ENCODE measurements around the gene GPR142. TPM values are rescaled to one million over a fixed set of nuclear protein-coding genes. Genes with fewer than 3 reads are reported as not detected.

The GPR142 gene
- total and polyA plus RNA-seq, 2 of the 13 experiments (the other 11 are each of a cell fraction or from before 2014, with no cell fraction given) = not detected

DNA sequence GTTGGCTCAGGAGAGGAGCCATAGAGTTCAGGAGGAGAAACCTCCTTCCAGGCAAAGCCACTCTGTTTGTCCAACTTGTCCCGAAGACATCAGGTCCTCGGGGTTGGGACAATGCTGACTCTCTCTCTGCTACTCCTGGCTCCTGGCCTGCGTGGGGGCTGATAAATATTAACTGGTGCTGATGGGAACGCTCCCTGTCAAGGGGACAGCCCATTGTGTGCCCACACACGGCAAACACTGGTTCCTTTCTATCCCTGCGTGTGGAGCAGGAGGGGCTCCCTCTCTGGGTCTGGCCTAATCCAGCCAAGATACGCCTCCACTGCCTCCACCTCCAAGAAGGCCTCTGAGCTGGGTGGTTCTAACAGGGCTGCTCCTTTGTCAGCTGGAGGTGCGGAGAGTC lies 36.9 kb upstream of the GPR142 start:
- ATAC-seq (no peak), DNase-seq (ENCODE audit: low spot score) (no peak), FAIRE-seq (no peak)
- Histone ChIP-seq H3K27me3 (ENCODE audit: control insufficient read depth in 1 of 2, insufficient read depth in 2 of 2, low read length in 2 of 2) (peaks cover 10 to 67% of the 10 kb centered on the region in 2 experiments), H3K9ac (ENCODE audit: insufficient read depth, low read depth, low read length) (no peak overlapping the region), H3K27ac (ENCODE audit: extremely low read length, insufficient read depth, low read length) (no peak overlapping the region), H2AFZ (ENCODE audit: low read length) (no peak overlapping the region), H3K9me3 (ENCODE audit: low read length) (no peaks in the 10 kb centered on the region), H3K4me1 (ENCODE audit: insufficient read depth, low read length) (no peaks in the 10 kb centered on the region), H4K20me1 (ENCODE audit: insufficient read depth, low read length) (no peaks in the 10 kb centered on the region), H3K36me3 (replicated peaks in 1 of 2; ENCODE audit: control insufficient read depth in 1 of 2, insufficient read depth in 2 of 2, low read length in 2 of 2) (no peaks in the 10 kb centered on the region), H3K79me2 (ENCODE audit: insufficient read depth, low read length) (no peaks in the 10 kb centered on the region), H3K4me2 (ENCODE audit: low read depth, low read length) (no peak overlapping the region), H3K4me3 (replicated peaks in 1 of 3; ENCODE audit: insufficient read depth in 1 of 3, low read depth in 2 of 3, low read length in 3 of 3) (no peak overlapping the region)
- CTCF ChIA-PET (ENCODE audit: low intra/inter-chr PET ratio, low total read pairs) = no interaction called here
- TF ChIP-seq ZC3H4 (CRISPR knock-in tag; IDR thresholded peaks at IDR 0.05; ENCODE audit: borderline replicate concordance) = no peak
- TF ChIP-seq ASH2L (IDR thresholded peaks at IDR 0.05; ENCODE audit: insufficient read length, low read depth, low read length) = no peak
- no peak for TF ChIP-seq ZNF253 (CRISPR knock-in tag; IDR thresholded peaks at IDR 0.05; ENCODE audit: borderline replicate concordance)
- POLR2A ChIA-PET = no interaction called here
- BruUV-seq (replicated peaks) = no TSS peak
- 0% methylated on average over 1 of the region's 8 CpGs for WGBS (ENCODE audit: low lambda C conversion rate)
- intact Hi-C loops (cut with micrococcal nuclease; ENCODE audit: unreplicated experiment) (no loop called here), in situ Hi-C loops (cut with HindIII; ENCODE audit: extremely low pct_ligation_motif_present, low pct_unique_long_range_greater_than_20kb) (no loop called here)

DNA sequence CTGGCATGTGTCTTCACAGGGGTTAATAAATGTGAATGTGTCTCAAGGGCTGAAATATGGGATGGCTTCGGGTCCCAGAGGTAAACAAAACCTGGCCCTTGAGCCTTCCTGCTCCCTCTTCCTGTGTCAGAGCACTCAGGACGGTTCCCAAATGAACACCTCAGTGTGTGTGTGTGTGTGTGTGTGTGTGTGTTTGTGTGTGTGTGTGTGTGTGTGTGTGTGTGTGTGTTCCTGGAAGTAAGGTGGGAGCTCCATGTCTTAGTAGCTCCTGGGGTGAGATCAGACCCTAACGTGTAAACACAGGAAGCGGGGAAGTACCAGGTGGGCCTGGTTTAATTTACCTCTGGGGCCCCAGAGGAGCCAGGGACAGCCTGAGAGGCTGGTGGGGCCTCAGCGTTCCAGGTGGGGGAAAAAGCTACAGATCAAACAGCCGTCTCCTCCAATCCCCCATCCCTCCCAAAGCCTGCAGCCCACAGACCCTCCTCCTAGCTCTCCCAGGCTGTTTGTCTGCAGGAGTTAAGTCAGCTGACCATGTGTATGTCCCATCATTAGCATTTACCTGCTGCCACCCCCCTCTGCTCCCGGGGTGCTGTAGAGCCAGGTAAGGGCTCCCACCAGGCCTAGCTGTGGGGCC lies 35.2 kb upstream of the GPR142 start:
- ATAC-seq = no peak
- CTCF ChIA-PET (ENCODE audit: low intra/inter-chr PET ratio, low total read pairs) = no interaction called here
- TF ChIP-seq, protein P1, sequence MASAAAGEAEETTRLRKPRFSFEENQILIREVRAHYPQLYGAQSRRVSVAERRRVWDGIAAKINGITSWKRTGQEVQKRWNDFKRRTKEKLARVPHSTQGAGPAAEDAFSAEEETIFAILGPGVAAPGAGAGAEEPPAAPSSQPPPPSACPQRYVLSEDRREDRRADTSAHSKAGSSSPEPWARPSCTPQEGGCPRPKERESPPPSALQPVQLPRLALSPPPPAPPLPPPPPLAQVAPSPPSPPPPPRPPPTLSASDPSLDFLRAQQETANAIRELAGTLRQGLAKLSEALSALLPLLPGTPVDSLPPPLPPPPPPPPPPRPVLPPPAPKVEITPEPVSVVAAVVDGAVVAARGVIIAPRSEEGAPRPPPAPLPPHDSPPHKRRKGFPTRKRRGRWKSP (CRISPR knock-in tag; IDR thresholded peaks at IDR 0.05) = no peak
- TF ChIP-seq ZBTB3 (CRISPR knock-in tag; IDR thresholded peaks at IDR 0.05; ENCODE audit: borderline replicate concordance, low read depth) (no peak), ZBTB21 (CRISPR knock-in tag; IDR thresholded peaks at IDR 0.05) (no peak), EP300 (IDR thresholded peaks at IDR 0.05; ENCODE audit: low read depth in 2 of 2, low read length in 2 of 2) (no peak), EP300 (CRISPR knock-in tag; IDR thresholded peaks at IDR 0.05; ENCODE audit: borderline replicate concordance) (no peak), NFKB2 (CRISPR knock-in tag; IDR thresholded peaks at IDR 0.05; ENCODE audit: borderline replicate concordance) (no peak)
- TF ChIP-seq, protein P2, sequence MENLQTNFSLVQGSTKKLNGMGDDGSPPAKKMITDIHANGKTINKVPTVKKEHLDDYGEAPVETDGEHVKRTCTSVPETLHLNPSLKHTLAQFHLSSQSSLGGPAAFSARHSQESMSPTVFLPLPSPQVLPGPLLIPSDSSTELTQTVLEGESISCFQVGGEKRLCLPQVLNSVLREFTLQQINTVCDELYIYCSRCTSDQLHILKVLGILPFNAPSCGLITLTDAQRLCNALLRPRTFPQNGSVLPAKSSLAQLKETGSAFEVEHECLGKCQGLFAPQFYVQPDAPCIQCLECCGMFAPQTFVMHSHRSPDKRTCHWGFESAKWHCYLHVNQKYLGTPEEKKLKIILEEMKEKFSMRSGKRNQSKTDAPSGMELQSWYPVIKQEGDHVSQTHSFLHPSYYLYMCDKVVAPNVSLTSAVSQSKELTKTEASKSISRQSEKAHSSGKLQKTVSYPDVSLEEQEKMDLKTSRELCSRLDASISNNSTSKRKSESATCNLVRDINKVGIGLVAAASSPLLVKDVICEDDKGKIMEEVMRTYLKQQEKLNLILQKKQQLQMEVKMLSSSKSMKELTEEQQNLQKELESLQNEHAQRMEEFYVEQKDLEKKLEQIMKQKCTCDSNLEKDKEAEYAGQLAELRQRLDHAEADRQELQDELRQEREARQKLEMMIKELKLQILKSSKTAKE (CRISPR knock-in tag; IDR thresholded peaks at IDR 0.05; ENCODE audit: borderline replicate concordance) = no peak

More for the DNA sequence above, 35.2 kb upstream of the GPR142 start:
- H3K27me3 ChIP-seq (ENCODE audit: control insufficient read depth in 1 of 2, insufficient read depth in 2 of 2, low read length in 2 of 2) = peaks cover 5 to 50% of the 10 kb centered on the region in 2 experiments
- no peak overlapping the region for H3K9ac ChIP-seq (ENCODE audit: insufficient read depth, low read depth, low read length)
- DNase-seq (ENCODE audit: low spot score) (no peak), FAIRE-seq (no peak)
- H2AFZ ChIP-seq (ENCODE audit: low read length) = no peak overlapping the region
- H3K79me2 ChIP-seq (ENCODE audit: insufficient read depth, low read length) = no peaks in the 10 kb centered on the region
- H4K20me1 ChIP-seq (ENCODE audit: insufficient read depth, low read length) = no peaks in the 10 kb centered on the region
- POLR2A ChIA-PET = no interaction called here
- H3K27ac ChIP-seq (ENCODE audit: extremely low read length, insufficient read depth, low read length) = no peak overlapping the region
- intact Hi-C loops (cut with micrococcal nuclease; ENCODE audit: unreplicated experiment) = no loop called here
- H3K4me1 ChIP-seq (ENCODE audit: insufficient read depth, low read length) = no peaks in the 10 kb centered on the region
- BruUV-seq (replicated peaks) = no TSS peak
- H3K9me3 ChIP-seq (ENCODE audit: low read length) = no peaks in the 10 kb centered on the region
- H3K36me3 ChIP-seq (replicated peaks in 1 of 2; ENCODE audit: control insufficient read depth in 1 of 2, insufficient read depth in 2 of 2, low read length in 2 of 2) = no peaks in the 10 kb centered on the region
- in situ Hi-C loops (cut with HindIII; ENCODE audit: extremely low pct_ligation_motif_present, low pct_unique_long_range_greater_than_20kb) = no loop called here
- 13% methylated on average over 7 of the region's 7 CpGs for WGBS (ENCODE audit: low lambda C conversion rate)
- H3K4me2 ChIP-seq (ENCODE audit: low read depth, low read length) = no peak overlapping the region
- no peak overlapping the region for H3K4me3 ChIP-seq (replicated peaks in 1 of 3; ENCODE audit: insufficient read depth in 1 of 3, low read depth in 2 of 3, low read length in 3 of 3)

All from HepG2 (cell line).